Measurements from ENCODE around the gene CHST8. TPM values are rescaled to one million over a fixed set of nuclear protein-coding genes. Genes with fewer than 3 reads are reported as not detected.

Gene CHST8
- total RNA-seq, 1 donor from 2014 or later, result 0.35 TPM

- no peaks in the 10 kb centered on the region for H3K4me1 Mint-ChIP-seq (ENCODE audit: low read depth)
- H3K27me3 Mint-ChIP-seq (ENCODE audit: low read depth), result peaks cover 7% of the 10 kb centered on the region
- H3K9me3 Mint-ChIP-seq (ENCODE audit: low read depth), result no peaks in the 10 kb centered on the region
- H3K4me3 Mint-ChIP-seq (ENCODE audit: unreplicated experiment), result no peak overlapping the region
- H3K27ac Mint-ChIP-seq (ENCODE audit: unreplicated experiment), result no peak overlapping the region
- H3K36me3 Mint-ChIP-seq (ENCODE audit: low read depth), result no peaks in the 10 kb centered on the region
- peak; percentile 68 for DNase-seq (ENCODE audit: low spot score)
- TF ChIP-seq CTCF (IDR thresholded peaks at IDR 0.05), result no peak
These were observed 78.1 kb downstream of the CHST8 start for GRCh38 chr19:33699754-33700407.

- DNase-seq (ENCODE audit: low spot score), result peak; percentile 30
These were observed 78.8 kb downstream of the CHST8 start for GRCh38 chr19:33700408-33701013.

GRCh38 chr19:33701565-33701964 is 79.8 kb downstream of the CHST8 start:
- peaks cover 7% of the 10 kb centered on the region for H3K27me3 Mint-ChIP-seq (ENCODE audit: low read depth)
- H3K4me1 Mint-ChIP-seq (ENCODE audit: low read depth), result no peaks in the 10 kb centered on the region
- H3K9me3 Mint-ChIP-seq (ENCODE audit: low read depth), result no peaks in the 10 kb centered on the region
- no peaks in the 10 kb centered on the region for H3K36me3 Mint-ChIP-seq (ENCODE audit: low read depth)
- TF ChIP-seq CTCF (IDR thresholded peaks at IDR 0.05), result no peak
- no peak overlapping the region for H3K4me3 Mint-ChIP-seq (ENCODE audit: unreplicated experiment)
- no peak overlapping the region for H3K27ac Mint-ChIP-seq (ENCODE audit: unreplicated experiment)
- DNase-seq (ENCODE audit: low spot score), result peak; percentile 9

More at GRCh38 chr19:33700408-33701013, 78.8 kb downstream of the CHST8 start:
- TF ChIP-seq CTCF (IDR thresholded peaks at IDR 0.05), result no peak
- Mint-ChIP-seq H3K4me1 (ENCODE audit: low read depth) (no peaks in the 10 kb centered on the region), H3K36me3 (ENCODE audit: low read depth) (no peaks in the 10 kb centered on the region), H3K4me3 (ENCODE audit: unreplicated experiment) (no peak overlapping the region), H3K27ac (ENCODE audit: unreplicated experiment) (no peak overlapping the region), H3K27me3 (ENCODE audit: low read depth) (peaks cover 7% of the 10 kb centered on the region), H3K9me3 (ENCODE audit: low read depth) (no peaks in the 10 kb centered on the region)

- H3K9me3 Mint-ChIP-seq (ENCODE audit: low read depth), result no peaks in the 10 kb centered on the region
- no peaks in the 10 kb centered on the region for H3K36me3 Mint-ChIP-seq (ENCODE audit: low read depth)
- no peak overlapping the region for H3K27ac Mint-ChIP-seq (ENCODE audit: unreplicated experiment)
- no peak overlapping the region for H3K4me3 Mint-ChIP-seq (ENCODE audit: unreplicated experiment)
- DNase-seq (ENCODE audit: low spot score), result peak; percentile 66
- H3K27me3 Mint-ChIP-seq (ENCODE audit: low read depth), result peaks cover 10% of the 10 kb centered on the region
- H3K4me1 Mint-ChIP-seq (ENCODE audit: low read depth), result no peaks in the 10 kb centered on the region
- no peak for TF ChIP-seq CTCF (IDR thresholded peaks at IDR 0.05)
These were observed 81.1 kb downstream of the CHST8 start for GRCh38 chr19:33702606-33703437.

- H3K36me3 Mint-ChIP-seq (ENCODE audit: low read depth), result no peaks in the 10 kb centered on the region
- H3K4me1 Mint-ChIP-seq (ENCODE audit: low read depth), result no peaks in the 10 kb centered on the region
- H3K27me3 Mint-ChIP-seq (ENCODE audit: low read depth), result peaks cover 7% of the 10 kb centered on the region
- no peak for TF ChIP-seq CTCF (IDR thresholded peaks at IDR 0.05)
- no peak overlapping the region for H3K27ac Mint-ChIP-seq (ENCODE audit: unreplicated experiment)
- H3K4me3 Mint-ChIP-seq (ENCODE audit: unreplicated experiment), result no peak overlapping the region
- peak; percentile 42 for DNase-seq (ENCODE audit: low spot score)
- no peaks in the 10 kb centered on the region for H3K9me3 Mint-ChIP-seq (ENCODE audit: low read depth)
These were observed 81.6 kb downstream of the CHST8 start for GRCh38 chr19:33703438-33703750.
